Measurements from ENCODE around the gene UGT1A5. TPM values are rescaled to one million over a fixed set of nuclear protein-coding genes. Genes with fewer than 3 reads are reported as not detected.

Gene UGT1A5
- total and polyA plus RNA-seq, 2 of the 13 experiments (the other 11 are each of a cell fraction or from before 2014, with no cell fraction given) = not detected

- TF ChIP-seq TRIM22 (IDR thresholded peaks at IDR 0.05) (no peak), NONO (IDR thresholded peaks at IDR 0.05) (no peak), NONO (CRISPR knock-in tag; conservative IDR thresholded peaks at IDR 0.05) (peak; percentile 90), ZBTB7A (CRISPR knock-in tag; IDR thresholded peaks at IDR 0.05) (no peak), KLF13 (CRISPR knock-in tag; IDR thresholded peaks at IDR 0.05) (no peak), THAP9 (CRISPR knock-in tag; IDR thresholded peaks at IDR 0.05; ENCODE audit: borderline replicate concordance) (no peak), ZNF691 (CRISPR knock-in tag; IDR thresholded peaks at IDR 0.05; ENCODE audit: borderline replicate concordance, low read depth) (0 out of 2 replicates have a peak, but pooled peaks have one; percentile 34), ZNF580 (CRISPR knock-in tag; IDR thresholded peaks at IDR 0.05; ENCODE audit: borderline replicate concordance, low read depth) (no peak), ATF6 (CRISPR knock-in tag; conservative IDR thresholded peaks at IDR 0.05) (no peak), AHDC1 (CRISPR knock-in tag; IDR thresholded peaks at IDR 0.05; ENCODE audit: borderline replicate concordance) (peak; percentile 98), ELF3 (CRISPR knock-in tag; IDR thresholded peaks at IDR 0.05) (peak; percentile 94), ZFP82 (CRISPR knock-in tag; IDR thresholded peaks at IDR 0.05; ENCODE audit: borderline replicate concordance) (no peak), PLRG1 (conservative IDR thresholded peaks at IDR 0.05) (no peak), FOXA1 (IDR thresholded peaks at IDR 0.05) (peak; percentile 19; the same call in 1 of the 2 replicates), FOXA1 (CRISPR knock-in tag; IDR thresholded peaks at IDR 0.05) (peak; percentile 93), ZNF441 (CRISPR knock-in tag; IDR thresholded peaks at IDR 0.05; ENCODE audit: borderline replicate concordance) (no peak; the same call in 1 of the 2 replicates)
Measured at GRCh38 chr2:233756429-233757081, 43.8 kb downstream of the UGT1A5 start (continued).

All from HepG2 (cell line).